Stimulated activated CD8-positive, alpha-beta memory T cell treated with anti-CD3 and anti-CD28 coated beads, Interleukin-7, amount 100 ng/mL, for 24 hours (primary cell): ENCODE measurements around the gene IL10RA.
"Not testable (repeated sequence)": the region's sequence is repeated elsewhere in the genome, so short reads cannot be mapped to it uniquely, and the experiment has no call there.

Experiments used
- DNase-seq: peaks from one replicate; pipeline ENCODE4 v3.0.0-alpha.2; 2020; ENCODE audit warnings: low read depth

The IL10RA gene

DNA sequence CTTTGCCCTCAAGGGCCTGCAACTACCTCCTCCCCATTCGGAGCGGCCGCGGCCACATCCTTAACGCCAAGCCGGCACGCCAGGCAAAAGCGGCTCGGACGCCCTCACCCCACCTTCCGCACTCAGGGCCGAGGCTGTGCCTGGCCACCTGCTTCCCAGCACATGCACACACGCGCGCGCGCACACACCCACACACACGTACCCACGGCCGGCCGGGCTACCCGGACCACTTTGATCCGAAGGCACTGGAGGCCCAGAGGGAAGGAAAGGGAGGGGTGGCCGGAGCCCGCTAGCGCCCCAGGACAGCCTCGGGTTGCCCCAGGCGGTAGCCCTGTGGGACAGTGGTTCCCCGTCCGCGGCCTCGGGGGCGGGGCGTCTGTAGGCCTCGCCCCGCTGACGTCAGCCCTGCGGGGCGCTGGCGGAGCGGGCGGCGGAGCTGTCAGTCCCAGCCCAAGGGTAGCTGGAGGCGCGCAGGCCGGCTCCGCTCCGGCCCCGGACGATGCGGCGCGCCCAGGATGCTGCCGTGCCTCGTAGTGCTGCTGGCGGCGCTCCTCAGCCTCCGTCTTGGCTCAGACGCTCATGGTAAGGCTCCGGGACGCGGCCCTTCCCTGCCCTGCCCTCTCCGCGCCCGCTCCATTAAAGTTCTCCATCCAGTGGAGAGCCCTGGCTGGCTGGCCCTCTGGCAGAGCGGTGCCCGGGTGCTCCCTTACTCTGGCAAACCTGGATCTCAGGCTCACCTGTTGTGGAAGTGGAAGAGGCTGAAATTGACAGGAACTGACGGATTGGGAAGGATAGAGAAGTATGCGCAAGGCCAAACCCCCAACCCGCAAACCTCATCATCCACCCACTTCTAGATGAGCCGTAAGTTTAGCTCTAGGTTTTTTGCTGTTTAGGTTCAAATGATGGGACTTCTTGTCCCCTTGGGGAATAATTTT, at the start of gene IL10RA:
Gene IL10RA, plus strand, starts transcription at position 442 of the 935 bp plus-strand sequence. Its CDS starts 74 bp downstream, at position 516.
- peak; percentile 61 for DNase-seq

DNA sequence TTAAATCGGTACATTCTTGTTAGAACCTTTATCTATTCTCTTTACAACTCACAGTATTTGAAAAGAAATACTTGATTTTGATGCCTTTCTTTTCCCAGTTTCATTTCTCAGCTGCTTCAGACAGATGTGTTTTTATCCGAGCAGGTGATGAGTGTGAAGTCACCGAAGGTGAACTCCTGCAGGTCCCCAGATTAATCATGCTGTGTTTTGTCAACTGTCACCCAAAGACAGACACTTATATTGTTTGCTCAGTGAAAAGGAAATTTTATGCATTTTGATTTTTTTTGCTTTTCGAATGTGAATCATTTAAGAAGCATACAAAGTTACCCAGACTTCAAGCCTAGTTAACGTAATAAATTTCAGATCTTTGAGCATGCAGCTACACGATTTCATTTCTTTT, 49.2 kb upstream of the IL10RA start:
- DNase-seq = no peak

DNA sequence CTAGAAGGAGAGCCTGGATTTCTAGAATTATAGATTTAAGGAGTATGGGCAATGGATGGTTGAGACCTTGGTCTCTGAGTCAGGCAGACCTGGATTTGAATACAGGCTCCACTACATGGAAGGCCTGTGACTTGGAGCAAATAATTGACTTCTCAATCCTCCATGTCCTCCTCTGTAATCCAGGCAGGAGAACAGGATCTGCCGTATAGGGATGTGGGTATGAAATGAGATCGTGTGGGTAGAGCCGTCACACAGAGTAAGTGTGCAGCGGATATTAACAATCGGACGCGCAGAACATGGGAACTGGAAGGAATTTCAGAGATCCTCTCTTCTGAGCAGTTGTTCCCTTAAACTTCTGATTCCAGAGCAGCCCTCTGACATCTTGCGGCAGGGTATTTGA, 45.5 kb upstream of the IL10RA start:
- no peak for DNase-seq

DNA sequence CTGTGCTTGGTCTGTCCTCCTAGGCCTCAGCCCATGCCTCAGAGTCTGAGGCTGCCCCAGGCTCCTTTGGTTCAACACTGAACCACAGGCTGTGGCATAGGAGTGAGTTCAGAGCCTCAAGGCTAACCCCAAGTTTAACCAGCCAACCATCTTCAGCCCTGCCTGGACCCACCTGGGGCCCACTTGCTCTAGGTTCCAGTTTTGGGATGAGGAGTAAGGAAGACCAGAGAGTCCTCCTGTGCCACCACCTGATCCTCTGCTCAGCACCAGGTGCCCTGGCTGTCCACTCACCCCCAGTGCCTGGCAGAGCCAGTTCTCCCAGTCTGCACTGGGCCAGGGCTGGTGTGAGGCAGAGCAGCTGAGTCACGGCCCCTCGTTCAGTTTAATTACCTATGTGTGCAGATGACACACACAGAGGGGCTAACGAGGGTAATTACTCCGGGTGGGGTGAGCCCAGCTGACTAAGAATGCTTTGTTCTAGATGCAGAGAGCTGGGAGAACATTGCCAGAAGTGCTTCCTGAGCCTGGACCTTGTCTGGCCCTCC, 45.0 kb upstream of the IL10RA start:
- no peak for DNase-seq

DNA sequence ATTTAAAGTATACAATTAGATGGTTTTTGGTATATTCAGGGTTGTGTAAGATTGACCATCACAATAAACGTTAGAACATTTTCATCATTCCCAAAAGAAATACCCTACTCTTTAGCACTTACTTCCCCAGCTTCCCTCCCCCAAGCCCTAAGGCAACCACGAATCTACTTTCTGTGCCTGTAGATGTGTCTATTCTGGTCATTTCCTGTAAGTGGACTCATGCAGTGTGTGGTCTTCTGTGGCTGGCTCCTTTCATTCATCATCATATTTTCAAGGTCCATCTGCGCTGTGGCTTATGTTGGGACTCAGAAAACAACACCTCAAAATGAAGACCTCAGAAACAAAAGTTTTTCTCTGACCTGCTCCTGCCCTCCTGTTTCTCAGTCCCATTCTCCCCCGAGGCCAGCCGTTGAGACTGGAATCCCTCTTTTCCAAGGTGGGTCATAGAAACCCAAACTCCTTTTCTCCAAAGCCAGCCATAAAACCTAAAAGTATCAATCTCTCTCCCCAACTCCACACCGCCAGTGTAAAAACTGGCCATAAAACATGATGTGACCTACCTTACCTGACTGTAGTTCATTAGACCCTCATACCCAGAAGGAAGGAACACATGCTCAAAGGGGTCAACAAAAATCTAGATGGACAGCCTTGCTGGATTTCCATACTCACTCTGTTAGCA, 44.1 kb upstream of the IL10RA start:
- DNase-seq = no peak

DNA sequence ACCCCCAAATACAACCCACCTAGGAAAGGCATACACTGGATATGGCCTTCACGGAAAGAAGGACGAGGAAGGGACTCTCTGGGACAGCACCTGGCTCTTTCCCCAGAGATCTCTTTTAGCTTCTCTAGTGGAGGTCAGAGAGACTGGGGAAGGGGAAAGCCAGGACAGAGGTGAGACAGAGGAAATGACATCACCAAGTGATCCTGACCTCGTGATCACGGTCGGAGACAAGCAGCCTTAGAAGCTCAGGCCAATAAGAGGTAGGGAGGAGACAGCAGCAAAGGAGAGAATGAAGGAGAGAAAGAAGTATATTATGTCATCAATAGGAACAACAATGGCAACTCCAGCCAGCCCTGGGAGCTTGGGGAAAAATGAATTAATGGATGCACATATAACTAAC, 41.6 kb upstream of the IL10RA start:
- DNase-seq = no peak

DNA sequence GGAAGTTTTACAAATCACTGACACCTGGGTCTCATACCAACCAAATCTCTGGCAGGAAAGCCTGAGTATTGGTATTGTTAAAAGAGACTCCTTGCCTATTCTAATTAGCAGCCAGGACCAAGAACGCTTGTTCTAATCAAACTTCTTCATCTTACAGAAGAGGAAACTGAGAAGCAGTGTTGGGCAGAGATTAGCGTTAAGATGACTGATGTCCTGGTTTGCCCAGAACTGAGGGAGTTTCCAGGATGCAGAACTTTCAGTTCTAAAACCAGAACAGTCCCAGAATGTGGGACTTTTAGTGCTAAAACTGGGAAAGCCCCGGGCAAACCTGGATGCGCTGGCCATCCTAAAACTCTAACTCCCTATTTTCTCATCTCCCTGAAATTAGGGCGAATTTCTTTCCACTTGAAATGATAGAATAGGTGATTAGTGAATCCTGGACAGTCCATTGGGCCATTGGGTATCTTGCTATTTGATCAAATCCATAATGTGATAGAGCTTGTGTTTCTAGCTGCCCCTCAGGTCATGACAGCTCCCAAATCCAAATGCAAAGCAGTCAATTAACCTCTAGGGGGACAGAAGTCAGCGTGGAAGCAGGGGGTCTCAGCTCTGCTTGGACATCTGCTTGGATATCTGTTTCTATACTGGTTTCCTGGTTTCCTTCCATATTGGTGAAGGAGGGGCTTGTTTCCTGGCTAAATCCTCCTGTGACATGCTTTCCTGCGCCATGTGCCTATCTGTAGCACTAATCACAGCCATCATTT, 41.0 kb upstream of the IL10RA start:
- no peak for DNase-seq

DNA sequence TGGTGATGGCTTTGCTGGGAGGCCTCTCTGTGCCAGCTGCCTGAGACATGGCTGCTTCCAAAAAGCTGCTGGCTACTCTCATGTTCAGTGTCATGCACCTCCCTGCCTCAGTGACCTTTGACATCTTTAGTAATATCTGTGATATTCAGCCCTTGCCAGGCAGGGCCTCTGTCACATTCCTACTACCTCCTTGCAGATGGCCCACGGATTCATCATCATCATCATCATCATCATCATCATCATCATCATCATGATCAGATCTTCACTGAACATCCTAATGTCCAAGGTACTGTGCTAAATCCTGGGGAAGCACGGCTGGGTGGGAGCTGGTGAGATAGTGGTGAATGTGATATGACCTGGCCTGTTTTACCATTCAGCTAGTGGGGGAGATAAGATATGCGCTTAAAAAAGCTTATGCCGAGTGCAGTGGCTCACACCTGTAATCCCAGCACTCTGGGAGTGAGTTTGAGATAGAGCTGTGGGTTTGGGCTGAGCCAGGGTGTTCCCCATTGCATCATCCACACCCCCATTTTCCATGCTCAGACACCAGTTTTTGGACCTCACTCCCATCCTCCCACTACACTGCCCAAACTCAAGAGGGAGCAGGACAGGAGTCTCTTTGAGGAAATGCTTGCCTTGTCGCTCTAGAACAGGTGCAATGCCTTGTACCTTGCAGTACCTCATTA, 39.9 kb upstream of the IL10RA start:
- DNase-seq = no peak

DNA sequence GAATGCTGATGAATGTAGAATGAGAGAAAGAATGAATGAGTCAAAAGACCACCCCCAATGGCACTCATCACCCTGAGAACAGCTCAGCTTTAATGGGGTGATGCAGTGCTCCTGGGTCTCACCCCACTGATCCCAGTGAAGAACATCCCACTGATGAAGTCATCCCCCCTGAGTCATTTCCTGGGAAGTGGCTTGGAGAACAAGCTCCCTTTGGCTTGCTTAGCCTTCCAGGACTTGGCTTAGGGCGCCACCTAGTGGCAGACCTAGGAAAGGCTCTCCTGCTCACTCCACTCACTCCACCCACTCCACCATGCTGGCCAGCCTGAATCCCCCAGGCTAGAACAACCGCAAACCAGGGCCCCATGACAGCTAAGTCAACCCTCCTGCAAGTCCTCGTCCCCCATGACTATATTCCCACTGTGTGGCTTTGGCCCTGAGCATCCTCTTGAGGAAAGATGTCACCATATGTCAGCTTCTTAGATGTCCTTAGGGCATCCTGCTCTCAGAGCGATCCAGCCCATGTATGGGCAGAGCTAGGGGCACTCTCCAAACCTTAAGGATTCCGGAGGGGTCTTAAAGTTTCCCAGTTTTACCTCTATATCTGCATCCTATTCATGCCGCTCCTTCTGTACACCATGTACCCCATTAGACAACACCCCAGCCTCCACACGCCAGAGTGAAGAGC, 39.2 kb upstream of the IL10RA start:
- DNase-seq = peak; percentile 76

DNA sequence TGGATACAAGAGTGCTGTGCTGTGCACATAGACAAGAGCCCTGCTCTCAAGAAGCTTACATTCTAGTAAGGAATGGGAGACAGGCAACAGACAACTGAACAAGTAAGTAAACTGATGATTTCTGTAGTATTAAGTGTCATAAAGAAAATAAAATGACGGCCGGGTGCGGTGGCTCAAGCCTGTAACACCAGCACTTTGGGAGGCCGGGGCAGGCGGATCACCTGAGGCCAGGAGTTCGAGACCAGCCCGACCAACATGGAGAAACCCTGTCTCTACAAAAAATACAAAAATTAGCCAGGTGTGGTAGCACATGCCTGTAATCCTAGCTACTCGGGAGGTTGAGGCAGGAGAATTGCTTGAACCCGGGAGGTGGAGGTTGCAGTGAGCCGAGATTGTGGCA, 38.4 kb upstream of the IL10RA start:
- DNase-seq = not testable (repeated sequence)

DNA sequence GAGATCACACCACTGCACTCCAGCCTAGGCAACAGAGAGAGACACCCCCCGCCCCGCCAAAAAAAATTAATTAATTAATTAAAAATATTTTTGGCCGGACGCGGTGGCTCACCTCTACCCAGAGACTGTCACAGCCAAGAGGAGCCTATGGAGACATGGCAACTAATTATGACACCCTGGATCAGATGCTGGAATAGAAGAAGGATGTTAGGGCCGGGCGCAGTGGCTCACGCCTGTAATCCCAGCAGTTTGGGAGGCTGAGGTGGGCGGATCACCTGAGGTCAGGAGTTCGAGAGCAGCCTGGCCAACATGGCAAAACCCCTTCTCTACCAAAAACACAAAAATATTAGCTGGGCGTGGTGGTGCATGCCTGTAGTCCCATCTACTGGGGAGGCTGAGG, 37.7 kb upstream of the IL10RA start:
- DNase-seq = not testable (repeated sequence)

DNA sequence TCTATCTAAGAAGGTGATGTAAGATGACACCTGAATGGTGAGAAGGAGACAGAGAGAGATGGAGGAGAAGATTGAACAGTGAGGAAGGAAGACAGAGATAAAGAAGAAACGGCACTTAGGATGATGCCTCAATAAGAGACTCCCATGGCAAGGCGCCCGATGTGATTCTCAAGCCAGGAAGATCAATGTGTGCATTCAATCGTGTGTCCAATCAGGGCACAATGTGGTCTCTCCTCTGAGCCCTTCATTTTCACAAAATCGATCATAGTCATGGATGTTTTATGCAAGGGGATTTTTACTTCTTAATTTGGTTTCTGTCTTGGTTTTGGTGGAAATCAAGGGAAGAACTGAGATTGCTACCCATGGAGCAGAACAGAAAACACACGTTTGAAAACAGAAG, 37.1 kb upstream of the IL10RA start:
- DNase-seq = no peak

DNA sequence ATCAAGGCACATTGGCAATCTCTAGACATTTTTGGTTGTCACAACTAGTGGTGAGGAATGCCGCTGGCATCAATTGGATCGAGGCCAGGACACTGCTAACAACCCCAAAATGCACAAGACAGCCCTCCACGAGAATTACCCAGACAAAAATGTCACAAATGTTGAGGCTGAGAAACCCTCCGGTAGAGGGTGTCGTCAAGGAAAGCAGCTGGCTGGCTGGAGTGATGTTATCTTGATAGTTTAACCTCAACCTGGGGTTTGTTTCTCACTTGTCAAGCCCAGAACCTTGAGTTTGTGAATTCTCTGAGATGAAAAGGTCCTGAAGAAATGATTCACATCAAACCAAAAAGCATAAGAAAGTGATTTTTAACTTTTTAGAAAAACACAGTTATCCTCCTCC, 35.9 kb upstream of the IL10RA start:
- no peak for DNase-seq

DNA sequence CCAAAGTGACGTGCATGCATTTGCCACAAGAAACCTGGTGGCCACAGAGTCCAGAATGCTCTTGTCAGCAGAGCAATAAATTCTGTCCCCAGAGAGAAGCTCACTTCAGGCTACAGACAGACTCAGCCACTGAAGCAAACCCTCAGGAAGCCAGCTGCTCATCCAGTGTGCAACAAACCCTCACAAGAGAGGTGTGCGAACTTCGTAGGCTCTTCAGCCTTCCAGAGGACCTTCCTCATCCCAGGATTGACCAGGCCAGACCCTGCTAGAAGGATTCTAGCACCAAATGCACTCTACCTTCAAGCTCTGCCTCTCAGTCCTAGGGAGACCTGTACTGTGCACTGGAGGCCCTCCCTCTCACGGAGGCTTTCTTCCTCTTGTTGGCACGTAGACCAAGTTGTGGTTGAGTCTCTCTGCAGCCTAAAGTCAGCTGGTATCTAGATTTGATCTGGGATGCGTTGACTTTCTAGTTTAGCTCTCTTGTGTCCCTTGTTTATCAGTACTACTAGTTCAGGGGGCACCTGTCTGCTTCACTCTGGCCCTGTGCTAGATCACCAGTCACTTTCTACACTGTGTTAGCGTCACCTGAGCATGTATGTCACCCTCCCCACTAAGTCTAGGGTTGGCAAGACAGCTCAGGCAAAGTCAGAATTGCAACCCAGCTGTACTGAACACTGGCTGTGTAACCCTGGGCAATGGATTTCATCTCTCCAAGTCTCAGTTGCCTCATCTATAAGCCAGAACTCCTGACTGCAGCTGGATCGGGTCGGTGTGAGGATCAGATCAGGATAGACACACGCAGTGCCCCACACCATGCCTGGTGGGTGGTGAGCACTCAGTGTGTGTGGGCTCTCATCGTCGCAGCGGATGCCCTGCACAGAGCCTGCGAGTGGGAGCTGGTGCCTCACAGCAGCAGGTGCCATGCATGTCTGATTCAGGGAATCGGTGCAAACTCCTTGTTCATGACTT, 34.9 kb upstream of the IL10RA start:
- DNase-seq = no peak

DNA sequence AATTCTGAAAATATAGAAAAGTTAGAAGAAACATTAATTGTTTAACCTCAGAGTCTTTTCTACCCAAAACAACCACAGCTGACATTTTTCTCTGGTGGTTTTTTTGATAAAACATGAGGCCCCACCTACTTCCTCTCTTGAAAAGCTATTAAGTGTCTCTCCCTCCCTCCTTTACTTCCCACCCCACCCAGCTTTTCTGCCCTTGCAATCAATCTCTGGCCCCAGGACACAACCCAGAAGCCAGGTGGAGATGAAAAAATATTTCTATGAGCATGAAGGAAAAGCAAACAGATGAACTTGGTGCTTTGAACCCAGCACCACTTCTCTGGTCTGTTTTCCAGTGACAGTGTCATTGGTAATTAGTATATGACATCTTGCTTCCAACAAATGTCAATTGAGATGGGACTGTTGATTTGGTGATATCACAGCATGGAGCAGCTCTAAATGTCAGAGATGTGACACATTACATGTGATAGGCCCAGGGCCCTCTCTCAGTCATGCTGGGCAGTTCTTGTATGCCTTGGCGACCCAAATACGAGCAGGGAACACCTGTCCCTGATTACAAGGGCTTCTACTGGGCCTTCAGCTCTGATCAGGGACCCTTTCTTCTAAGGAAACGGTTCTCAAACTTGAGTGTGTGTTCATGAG, 33.0 kb upstream of the IL10RA start:
- no peak for DNase-seq

DNA sequence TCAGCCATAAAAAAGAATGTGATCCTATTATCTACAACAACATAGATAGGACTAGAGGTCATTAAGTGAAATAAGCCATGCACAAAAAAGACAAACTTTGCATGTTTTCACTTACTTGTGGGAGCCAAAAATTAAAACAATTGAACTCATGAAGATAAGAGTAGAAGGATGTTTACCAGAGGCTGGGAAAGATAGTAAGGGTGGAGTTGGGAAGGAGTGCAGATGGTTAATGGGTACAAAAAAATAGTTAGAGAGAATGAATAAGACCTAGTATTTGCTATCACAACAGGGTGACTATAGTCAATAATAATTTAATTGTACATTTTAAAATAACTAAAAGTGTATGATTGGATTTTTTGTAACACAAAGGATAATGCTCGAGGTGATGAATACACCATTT, 27.2 kb upstream of the IL10RA start:
- no peak for DNase-seq

DNA sequence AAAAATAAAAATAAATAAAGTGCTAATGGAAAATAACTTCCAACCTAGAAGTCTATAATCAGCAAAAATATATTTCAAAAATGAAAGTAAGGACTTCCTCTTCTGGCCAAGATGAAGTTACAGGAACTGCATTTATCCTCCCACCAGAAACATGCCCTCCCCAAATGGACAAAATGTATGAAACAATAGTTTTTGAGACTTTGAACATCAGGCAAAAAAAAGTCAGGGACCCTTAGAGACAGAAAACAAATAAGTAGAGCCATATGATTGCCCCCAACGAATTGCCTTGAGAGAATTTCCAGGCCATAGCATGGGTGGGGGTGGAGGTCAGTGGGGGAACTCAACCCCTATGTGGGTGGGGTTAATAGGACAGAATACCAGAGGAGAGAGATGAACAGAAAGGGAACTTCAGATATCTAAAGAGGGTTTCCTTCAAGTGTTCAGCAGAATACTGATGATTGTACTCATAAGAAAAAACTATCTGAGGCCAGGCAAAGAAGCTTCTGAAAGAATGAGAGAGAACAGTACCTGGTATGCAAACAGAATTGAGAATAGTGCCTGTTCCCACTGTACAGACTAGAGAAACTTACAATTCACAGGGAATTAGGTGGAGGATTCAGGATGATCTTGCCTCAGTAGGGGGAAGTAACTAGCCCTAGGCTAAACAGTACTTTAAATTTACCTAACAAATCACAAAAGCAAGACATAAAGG, 26.6 kb upstream of the IL10RA start:
- DNase-seq = no peak

DNA sequence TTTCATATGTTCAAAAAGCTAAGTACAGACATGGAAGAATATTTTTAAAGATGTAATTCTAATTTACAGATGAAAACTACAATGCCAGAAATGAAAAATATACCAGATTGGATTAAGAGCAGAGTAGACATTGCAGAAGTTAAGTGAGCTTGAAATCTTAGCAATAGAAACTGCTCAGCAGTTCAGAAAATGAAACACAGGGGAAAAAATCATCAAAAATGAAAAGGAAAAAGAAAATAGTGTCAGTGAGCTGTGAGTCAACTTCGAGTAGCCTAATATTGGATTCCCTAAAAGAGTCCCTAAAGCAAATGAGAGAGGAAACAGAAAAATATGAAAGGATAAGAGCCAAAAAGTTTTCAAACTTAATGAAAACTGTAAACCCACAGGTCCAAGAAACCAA, 25.8 kb upstream of the IL10RA start:
- DNase-seq = no peak

DNA sequence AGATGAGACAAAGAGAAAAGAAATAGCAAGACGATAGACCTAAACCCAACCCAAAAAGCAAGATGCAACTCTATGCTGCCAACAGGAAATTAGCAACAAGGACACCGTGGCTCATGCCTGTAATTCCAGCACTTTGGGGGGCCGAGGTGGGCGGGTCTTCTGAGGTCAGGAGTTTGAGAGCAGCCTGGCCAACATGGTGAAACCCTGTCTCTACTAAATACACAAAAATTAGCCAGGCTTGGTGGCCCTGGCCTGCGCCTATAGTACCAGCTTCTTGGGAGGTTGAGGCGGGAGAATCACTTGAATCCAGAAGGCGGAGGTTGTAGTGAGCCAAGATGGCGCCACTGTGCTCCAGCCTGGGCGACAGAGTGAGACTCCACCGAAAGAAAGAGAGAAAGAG, 24.3 kb upstream of the IL10RA start:
- DNase-seq = no peak
